Islet precursor cell (in vitro differentiated cells): ENCODE data around the gene ELMO1.

Experiments
- DNase-seq: peaks from one replicate; pipeline ENCODE4 v3.0.0-alpha.2; 2018

Gene ELMO1

GRCh38 chr7:37430171-37430570, 18.5 kb downstream of the ELMO1 start:
- no peak for DNase-seq

- no peak for DNase-seq
These were observed 19.3 kb downstream of the ELMO1 start for GRCh38 chr7:37429435-37429791.

DNA sequence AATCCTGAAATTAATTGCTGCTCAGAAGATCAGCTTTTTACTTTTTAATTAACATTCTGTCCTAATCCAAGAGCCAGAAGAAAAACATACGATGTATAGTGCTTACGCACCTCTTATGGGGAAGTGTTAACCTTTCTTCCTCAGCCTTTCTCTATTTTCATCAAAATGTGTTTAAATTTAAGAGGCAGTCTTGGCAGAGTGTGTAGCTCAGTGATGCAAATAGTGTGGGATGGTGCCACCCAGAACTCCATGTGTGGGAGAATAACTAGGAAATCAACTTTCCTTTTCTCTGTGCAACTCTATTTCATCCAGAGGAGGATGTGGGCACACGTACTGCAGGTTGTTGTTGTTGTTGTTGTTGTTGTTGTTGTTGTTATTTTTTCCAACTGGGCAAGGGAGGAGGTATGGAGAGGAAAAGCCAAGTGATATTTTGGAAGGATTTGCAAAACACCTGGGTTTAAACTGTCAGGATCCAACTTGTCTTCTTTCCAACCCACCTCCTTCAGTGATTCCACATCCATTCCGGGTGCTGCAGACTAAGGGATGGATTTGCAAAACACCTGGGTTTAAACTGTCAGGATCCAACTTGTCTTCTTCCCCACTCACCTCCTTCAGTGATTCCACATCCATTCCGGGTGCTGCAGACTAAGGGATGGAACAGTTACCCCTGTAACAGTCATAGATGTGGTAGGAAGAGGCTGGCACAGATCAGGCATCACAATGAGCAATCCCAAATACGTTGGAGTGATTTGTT, 19.8 kb downstream of the ELMO1 start:
- no peak for DNase-seq

DNA sequence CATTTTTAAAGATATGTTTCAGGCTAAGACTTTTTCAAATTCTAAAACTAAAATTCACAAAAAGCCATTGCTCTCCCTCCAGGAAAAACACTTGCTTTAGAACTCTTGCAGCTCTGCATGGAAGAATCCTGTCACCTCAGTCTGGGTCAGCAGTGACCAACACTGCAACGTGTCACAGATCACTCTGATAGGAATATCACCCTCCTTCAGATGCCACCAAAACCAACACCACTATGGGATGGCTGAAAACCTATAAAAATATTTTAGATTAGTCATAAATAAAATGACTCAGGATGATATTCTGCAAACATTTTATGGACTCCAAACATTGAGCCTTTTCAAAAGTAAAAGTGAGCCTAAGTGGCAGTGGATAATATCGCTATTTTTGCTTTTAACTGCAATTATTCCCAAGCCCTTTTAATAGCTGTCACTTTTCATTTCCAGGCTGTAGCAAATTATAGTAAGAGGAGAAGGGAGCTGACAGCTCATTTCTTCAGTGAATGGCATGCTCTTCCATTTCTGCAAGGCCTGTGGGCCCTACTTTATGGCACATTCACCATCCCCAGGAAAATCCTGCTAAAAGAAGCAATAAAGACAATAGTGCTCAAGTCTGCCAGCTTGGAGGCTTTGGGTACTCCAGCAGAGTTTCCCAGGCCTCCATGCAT, 21.3 kb downstream of the ELMO1 start:
- DNase-seq = no peak

GRCh38 chr7:37425498-37425897, 23.2 kb downstream of the ELMO1 start:
- DNase-seq = no peak

DNA sequence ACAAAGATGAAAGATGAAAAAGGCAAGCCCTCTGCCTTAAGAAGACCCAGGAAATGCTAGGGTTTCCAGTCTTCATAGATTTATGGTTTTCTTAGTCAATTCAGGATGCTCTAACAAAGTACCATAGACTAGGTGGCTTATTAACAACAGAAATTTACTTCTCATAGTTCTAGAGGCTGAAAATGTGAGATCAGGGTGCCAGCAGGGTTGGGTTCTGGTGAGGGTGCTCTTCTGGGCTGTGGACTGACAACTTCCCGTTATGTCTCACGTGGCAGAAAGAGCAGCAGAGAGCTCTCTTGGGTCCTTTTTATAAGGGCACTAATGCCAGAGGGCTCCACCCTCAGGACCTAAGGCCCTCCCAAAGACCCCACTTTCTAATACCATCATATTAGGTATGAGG, 23.7 kb downstream of the ELMO1 start:
- DNase-seq = no peak

DNA sequence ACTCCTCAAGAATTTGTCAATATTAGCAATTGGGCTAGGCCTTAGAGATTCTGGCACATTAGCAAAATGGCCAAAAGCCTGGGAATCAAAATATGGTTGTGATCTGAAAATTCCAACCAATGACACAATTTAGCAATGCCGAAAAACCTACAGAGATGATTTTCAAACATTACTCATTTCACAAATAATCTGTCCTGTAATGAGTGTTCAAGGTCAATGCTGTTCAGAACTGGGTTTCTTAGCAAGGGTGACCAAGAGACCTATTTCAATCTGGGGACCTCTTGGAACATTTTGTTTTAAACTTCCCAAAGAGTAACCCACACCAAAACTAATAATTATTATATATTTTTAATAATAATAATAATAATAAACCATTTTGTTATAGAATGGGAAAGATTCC, 24.1 kb downstream of the ELMO1 start:
- no peak for DNase-seq

GRCh38 chr7:37421861-37422500, 26.7 kb downstream of the ELMO1 start:
- DNase-seq = no peak

DNA sequence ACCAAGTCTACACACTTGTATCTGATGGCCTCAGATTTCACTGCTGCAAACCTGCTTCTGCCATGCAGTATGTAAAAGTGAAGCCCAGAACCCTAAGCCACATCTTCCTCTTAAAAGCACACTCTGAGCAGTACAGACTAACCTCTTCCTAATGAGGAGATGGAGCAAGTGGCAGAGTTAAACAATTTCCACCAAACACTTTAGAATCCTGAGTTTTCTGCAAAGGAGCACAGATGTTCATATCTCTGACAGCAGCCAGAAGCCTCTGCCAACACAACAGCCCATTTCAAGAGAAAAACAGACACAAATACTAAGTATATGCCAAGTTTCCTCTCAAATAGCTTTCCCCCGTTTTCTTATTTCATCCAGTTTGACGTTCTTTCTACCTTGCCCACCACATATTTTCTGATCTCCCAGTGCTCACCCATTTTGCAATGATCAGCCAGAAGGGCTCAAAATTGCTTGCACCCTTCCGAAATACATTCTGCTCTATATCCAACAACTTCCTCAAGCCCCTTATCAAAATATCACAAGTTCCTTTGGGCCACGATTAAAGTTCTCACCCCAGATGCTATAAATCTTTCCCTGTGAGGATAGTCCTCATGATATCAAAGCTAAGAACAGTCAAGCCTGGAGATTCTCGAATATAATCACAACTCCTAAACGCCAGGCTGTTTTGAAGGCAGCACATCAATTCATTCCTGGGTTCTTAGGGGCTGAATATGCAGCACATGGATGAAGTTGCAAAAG, 27.5 kb downstream of the ELMO1 start:
- DNase-seq = no peak

DNA sequence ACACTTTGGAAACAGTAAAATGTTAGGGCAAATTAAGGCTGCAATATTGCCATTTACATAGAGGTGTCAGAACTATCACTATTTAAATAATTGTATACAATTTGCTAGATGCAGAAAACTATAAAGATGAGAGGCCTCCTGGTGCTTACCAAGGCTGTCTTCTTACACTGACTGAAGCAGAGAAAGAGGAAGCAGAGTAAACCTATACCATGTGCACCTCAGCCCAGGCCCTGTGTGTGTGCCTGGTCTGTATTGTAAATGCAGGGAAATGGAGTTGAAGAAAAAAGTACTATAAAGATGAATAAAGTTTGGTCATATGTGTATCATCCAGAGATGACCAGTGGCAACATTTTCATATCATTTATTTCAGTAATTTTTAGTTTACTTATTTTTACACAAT, 29.2 kb downstream of the ELMO1 start:
- DNase-seq = no peak

GRCh38 chr7:37418381-37418780, 30.3 kb downstream of the ELMO1 start:
- no peak for DNase-seq

DNA sequence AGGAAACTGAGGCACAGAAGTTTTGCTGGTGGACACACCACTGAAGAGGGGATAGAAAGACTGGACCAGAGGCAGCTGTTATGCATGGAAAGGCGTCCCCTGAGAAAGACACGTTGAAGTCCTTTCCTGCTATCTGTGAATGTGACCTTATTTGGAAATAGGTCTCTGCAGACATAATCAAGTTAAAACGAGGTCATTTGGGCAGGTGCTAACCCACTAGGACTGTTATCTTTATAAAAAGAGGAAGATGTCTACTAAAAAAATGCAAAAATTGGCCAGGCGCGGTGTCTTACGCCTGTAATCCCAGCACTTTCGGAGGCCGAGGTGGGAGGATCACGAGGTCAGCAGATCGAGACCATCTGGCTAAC, 31.6 kb downstream of the ELMO1 start:
- DNase-seq = no peak

GRCh38 chr7:37416378-37417106, 32.1 kb downstream of the ELMO1 start:
- no peak for DNase-seq

DNA sequence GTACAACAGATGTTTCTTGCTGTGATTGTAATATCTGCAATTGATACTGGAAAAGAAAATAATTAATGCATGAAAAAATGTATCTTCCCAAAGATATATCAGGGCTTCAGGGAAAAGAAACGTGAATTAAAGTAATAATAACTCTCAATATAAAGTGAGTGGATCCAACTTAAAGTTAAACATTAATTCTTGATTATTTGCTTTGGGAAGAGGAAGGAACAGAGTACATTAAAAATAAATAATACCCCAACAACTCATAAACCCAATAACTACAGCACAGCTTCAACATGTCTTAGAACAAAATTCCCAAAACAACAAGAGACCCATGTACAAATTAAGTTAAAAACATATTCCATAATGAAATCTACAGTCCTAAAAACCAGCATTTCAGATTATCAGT, 33.0 kb downstream of the ELMO1 start:
- DNase-seq = no peak

DNA sequence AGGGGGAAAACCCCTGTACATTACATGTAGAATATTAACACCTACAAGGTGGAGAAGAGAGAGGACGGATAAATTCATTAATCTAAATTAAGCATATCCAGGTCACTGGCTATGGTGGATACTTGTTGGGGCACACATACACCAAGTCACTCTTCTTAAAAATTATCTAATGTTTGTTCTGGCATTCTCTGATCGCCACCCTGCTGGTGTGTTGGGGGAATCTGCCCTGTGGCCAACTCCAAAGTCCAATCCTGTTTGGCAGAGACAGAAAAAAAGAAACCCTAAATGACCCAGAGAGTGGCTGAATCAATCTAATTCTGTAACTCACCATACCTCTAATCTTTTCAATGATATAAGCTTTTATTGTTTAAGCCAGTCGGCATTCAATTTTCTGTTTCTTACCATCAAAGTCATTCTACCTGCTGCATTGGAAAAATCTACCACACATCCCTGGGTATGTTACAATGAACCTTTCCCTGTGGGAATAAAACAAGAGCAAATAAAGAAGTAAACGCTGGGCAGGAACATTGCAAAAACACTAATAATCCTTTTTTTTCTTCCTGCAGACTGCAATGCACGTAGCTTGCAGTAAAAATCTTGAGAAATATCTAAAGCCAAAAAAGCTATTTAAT, 34.2 kb downstream of the ELMO1 start:
- DNase-seq = no peak

- DNase-seq = no peak
These were observed 37.1 kb downstream of the ELMO1 start for GRCh38 chr7:37411444-37412034.

- DNase-seq = no peak
These were observed 38.1 kb downstream of the ELMO1 start for GRCh38 chr7:37410305-37411229.

- DNase-seq = no peak
These were observed 39.2 kb downstream of the ELMO1 start for GRCh38 chr7:37409461-37409860.

GRCh38 chr7:37408291-37409228, 40.1 kb downstream of the ELMO1 start:
- DNase-seq = no peak
